MM.1S (cell line): ENCODE measurements around the gene INTS2.

Experiments used
- DNase-seq: peaks from one replicate; pipeline ENCODE4 v3.0.0-alpha.2; 2015
- H2AFZ ChIP-seq: fragments of 300-600 bp; sonication (generic); 2 replicates; pipeline ENCODE4 v1.6.0; 2016; ENCODE audit warnings: antibody characterized with exemption, low read length
- H3F3A ChIP-seq: fragments of 300-600 bp; sonication (generic); 2 replicates; pipeline ENCODE4 v1.6.1; 2016; ENCODE audit warnings: mild to moderate bottlenecking, antibody characterized with exemption, low read length, moderate library complexity, mixed read lengths; ENCODE audit not compliant: insufficient read depth
- H3K27ac ChIP-seq: fragments of 300-600 bp; sonication (generic); 2 replicates; pipeline ENCODE4 v1.5.1; 2016; ENCODE audit warnings: mild to moderate bottlenecking, low read length
- H3K27me3 ChIP-seq: fragments of 300-600 bp; sonication (generic); replicated peaks from 2 replicates; pipeline ENCODE4 v1.6.0; 2016; ENCODE audit warnings: low read length; ENCODE audit not compliant: insufficient read depth
- H3K36me3 ChIP-seq: fragments of 300-600 bp; sonication (generic); replicated peaks from 2 replicates; pipeline ENCODE4 v1.6.1; 2016; ENCODE audit warnings: mild to moderate bottlenecking, low read length, mixed read lengths; ENCODE audit not compliant: insufficient read depth
- H3K4me1 ChIP-seq: fragments of 300-600 bp; sonication (generic); 2 replicates; pipeline ENCODE4 v1.6.1; 2016; ENCODE audit warnings: low read length, mixed read lengths
- H3K4me2 ChIP-seq: fragments of 300-600 bp; sonication (generic); 2 replicates; pipeline ENCODE4 v1.6.0; 2016; ENCODE audit warnings: low read depth, low read length
- H3K4me3 ChIP-seq: fragments of 300-600 bp; sonication (generic); 2 replicates; pipeline ENCODE4 v1.5.1; 2016; ENCODE audit warnings: low read length, mixed read lengths
- H3K79me2 ChIP-seq: fragments of 300-600 bp; sonication (generic); 2 replicates; pipeline ENCODE4 v1.6.1; 2016; ENCODE audit warnings: mixed run types, low read length, mixed read lengths
- H3K9ac ChIP-seq: fragments of 300-600 bp; sonication (generic); 2 replicates; pipeline ENCODE4 v1.6.1; 2016; ENCODE audit warnings: low read length, mixed read lengths
- H3K9me2 ChIP-seq: fragments of 300-600 bp; sonication (generic); replicated peaks from 2 replicates; pipeline ENCODE4 v1.6.1; 2016; ENCODE audit warnings: mild to moderate bottlenecking, low read length, mixed read lengths; ENCODE audit not compliant: insufficient read depth
- H3K9me3 ChIP-seq: fragments of 300-600 bp; sonication (generic); replicated peaks from 2 replicates; pipeline ENCODE4 v1.6.1; 2016; ENCODE audit warnings: mild to moderate bottlenecking, low read length, mixed read lengths; ENCODE audit not compliant: insufficient read depth
- H4K20me1 ChIP-seq: fragments of 300-600 bp; sonication (generic); 2 replicates; pipeline ENCODE4 v1.6.1; 2016; ENCODE audit warnings: mild to moderate bottlenecking, low read length, moderate library complexity, mixed read lengths; ENCODE audit not compliant: insufficient read depth
- CTCF ChIP-seq: fragments of 300-600 bp; sonication (generic); IDR thresholded peaks from 2 replicates; pipeline ENCODE4 v1.5.1; 2016; ENCODE audit warnings: antibody characterized with exemption, low read length, mixed read lengths
- EZH2 ChIP-seq: fragments of 300-600 bp; sonication (generic); optimal IDR thresholded peaks from 2 replicates; pipeline ENCODE3; 2017; ENCODE audit warnings: low read depth, mild to moderate bottlenecking, antibody characterized with exemption, low read length, mixed read lengths
- EZH2phosphoT487 ChIP-seq: fragments of 300-600 bp; sonication (generic); IDR thresholded peaks from 2 replicates; pipeline ENCODE4 v1.6.1; 2018; ENCODE audit warnings: antibody characterized with exemption, low read length

Gene INTS2

DNA sequence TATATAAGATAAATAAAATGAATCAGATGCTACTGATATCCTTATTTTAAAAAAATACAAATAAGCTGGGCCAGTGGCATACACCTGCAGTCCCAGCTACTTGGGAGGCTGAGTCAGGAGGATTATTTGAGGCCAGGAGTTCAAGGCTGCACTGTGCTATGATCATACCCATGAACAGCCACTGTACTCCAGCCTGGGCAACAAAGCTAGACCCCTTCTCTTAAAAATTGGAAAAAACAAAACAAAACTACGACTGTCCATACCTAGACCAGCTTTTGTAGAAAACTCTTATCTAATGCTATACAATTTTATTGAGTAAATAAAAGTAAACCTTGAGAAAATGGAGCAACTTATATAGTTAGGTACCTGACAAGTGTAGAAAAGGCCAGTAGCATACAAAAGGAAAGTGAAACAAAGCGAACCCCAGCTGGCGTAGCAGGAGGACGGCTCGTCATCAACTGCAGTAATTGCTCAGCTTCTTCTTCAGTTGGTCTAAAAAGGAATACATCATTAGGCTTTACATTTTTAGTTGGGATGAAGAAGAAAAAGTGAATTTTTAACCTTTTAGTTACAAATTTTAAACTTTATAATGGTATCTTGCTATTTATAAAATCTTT is 23.6 kb downstream of the INTS2 start:
- Histone ChIP-seq H3K9ac (peak overlapping the region; percentile 33; the same call in 1 of the 2 replicates), H3F3A (no peaks in the 10 kb centered on the region), H3K4me2 (peak overlapping the region; percentile 57), H3K27ac (peak overlapping the region; percentile 41; the same call in 1 of the 2 replicates), H4K20me1 (no peaks in the 10 kb centered on the region), H3K79me2 (no peaks in the 10 kb centered on the region), H3K4me3 (peak overlapping the region; percentile 30), H3K27me3 (no peaks in the 10 kb centered on the region), H3K9me3 (no peaks in the 10 kb centered on the region), H3K9me2 (no peaks in the 10 kb centered on the region), H2AFZ (peak overlapping the region; percentile 35), H3K36me3 (no peaks in the 10 kb centered on the region; the same call in 1 of the 2 replicates), H3K4me1 (no peaks in the 10 kb centered on the region)
- DNase-seq, result peak; percentile 87
- TF ChIP-seq EZH2phosphoT487, result no peak
- no peak for TF ChIP-seq CTCF
- TF ChIP-seq EZH2, result no peak

GRCh38 chr17:61903251-61903650 is 24.5 kb downstream of the INTS2 start:
- DNase-seq, result no peak
- Histone ChIP-seq H3K9ac (no peak overlapping the region), H3K36me3 (no peaks in the 10 kb centered on the region; the same call in 1 of the 2 replicates), H2AFZ (no peak overlapping the region), H3K27me3 (no peaks in the 10 kb centered on the region), H3K9me3 (no peaks in the 10 kb centered on the region), H3K4me2 (no peak overlapping the region), H4K20me1 (no peaks in the 10 kb centered on the region), H3K4me3 (no peak overlapping the region), H3K9me2 (no peaks in the 10 kb centered on the region), H3K27ac (no peak overlapping the region), H3K4me1 (no peaks in the 10 kb centered on the region), H3K79me2 (no peaks in the 10 kb centered on the region), H3F3A (no peaks in the 10 kb centered on the region)
- TF ChIP-seq EZH2 (no peak), EZH2phosphoT487 (no peak), CTCF (no peak)

- Histone ChIP-seq H3K9ac (no peak overlapping the region), H3K79me2 (no peaks in the 10 kb centered on the region)
These were observed 30.1 kb downstream of the INTS2 start for GRCh38 chr17:61897548-61898180.

More at GRCh38 chr17:61897548-61898180, 30.1 kb downstream of the INTS2 start:
- Histone ChIP-seq H3K9me3 (no peaks in the 10 kb centered on the region), H3K36me3 (no peaks in the 10 kb centered on the region; the same call in 1 of the 2 replicates), H3K27ac (no peak overlapping the region), H3K4me2 (no peak overlapping the region), H3F3A (no peaks in the 10 kb centered on the region), H3K9me2 (no peaks in the 10 kb centered on the region), H2AFZ (no peak overlapping the region), H4K20me1 (no peaks in the 10 kb centered on the region), H3K4me3 (no peak overlapping the region), H3K27me3 (no peaks in the 10 kb centered on the region), H3K4me1 (no peaks in the 10 kb centered on the region)
- no peak for DNase-seq
- TF ChIP-seq EZH2phosphoT487 (no peak), CTCF (no peak), EZH2 (no peak)
